ENCODE measurements around the gene PCDH9. TPM values are rescaled to one million over a fixed set of nuclear protein-coding genes. Genes with fewer than 3 reads are reported as not detected.

PCDH9 gene
- total and polyA plus RNA-seq, 10 donors = 0.24 to 8.1 (median 3.8) TPM

DNA sequence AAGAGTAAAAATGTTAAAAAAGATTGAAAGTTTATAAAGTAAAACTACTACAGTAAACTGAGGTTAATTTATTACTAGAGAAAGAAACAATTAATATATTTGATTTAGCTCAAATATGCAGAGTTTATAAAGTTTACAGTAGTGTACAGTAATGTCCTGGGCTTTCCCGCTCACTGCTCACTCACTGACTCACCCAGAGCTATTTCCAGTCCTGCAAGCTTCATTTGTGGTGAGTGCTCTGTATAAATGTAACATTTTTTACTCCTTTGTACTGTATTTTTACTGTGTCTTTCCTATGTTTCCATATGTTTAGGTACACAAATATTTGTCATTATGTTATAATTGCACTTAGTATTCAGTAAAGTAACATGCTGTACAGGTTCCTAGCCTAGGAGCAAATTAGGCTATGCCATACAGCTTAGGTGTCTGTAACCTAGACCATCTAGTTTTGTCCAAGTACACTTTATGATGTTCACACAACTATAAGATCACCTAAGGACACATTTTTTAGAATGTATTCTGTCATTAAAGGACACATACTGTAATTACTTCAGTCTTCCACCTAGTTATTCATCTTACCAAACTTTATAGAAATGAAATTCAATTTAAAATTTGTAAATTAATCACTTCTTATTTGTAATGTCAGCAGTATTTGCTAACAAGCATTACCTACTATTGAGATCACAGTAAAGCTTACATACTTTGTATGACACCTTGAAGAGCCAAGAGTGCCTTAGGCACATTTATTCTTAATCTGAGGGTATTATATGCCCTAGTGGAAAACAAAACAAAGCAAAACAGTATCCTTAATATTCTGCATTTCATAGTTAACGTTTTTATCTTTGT is 683.4 kb downstream of the PCDH9 start:
- Histone ChIP-seq H3K27me3 (replicated peaks in 1 of 7) (no peaks in the 10 kb centered on the region), H3K4me1 (no peaks in the 10 kb centered on the region), H3K27ac (no peak overlapping the region), H3K9me3 (no peaks in the 10 kb centered on the region), H3K4me3 (no peak overlapping the region), H3K36me3 (no peaks in the 10 kb centered on the region)
- intact Hi-C loops (cut with DNase I; ENCODE audit: low total_unique reads) = no loop called here
- 76 to 92% (median 86%) methylated on average over 2 of the region's 2 CpGs for WGBS, 5 donors
- TF ChIP-seq, protein P1, sequence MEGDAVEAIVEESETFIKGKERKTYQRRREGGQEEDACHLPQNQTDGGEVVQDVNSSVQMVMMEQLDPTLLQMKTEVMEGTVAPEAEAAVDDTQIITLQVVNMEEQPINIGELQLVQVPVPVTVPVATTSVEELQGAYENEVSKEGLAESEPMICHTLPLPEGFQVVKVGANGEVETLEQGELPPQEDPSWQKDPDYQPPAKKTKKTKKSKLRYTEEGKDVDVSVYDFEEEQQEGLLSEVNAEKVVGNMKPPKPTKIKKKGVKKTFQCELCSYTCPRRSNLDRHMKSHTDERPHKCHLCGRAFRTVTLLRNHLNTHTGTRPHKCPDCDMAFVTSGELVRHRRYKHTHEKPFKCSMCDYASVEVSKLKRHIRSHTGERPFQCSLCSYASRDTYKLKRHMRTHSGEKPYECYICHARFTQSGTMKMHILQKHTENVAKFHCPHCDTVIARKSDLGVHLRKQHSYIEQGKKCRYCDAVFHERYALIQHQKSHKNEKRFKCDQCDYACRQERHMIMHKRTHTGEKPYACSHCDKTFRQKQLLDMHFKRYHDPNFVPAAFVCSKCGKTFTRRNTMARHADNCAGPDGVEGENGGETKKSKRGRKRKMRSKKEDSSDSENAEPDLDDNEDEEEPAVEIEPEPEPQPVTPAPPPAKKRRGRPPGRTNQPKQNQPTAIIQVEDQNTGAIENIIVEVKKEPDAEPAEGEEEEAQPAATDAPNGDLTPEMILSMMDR (IDR thresholded peaks at IDR 0.05 in 8 of 11, conservative IDR thresholded peaks at IDR 0.05 in 3 of 11) = no peak
- no peak for TF ChIP-seq POLR2AphosphoS5 (IDR thresholded peaks at IDR 0.05)
- no peak for TF ChIP-seq POLR2A (IDR thresholded peaks at IDR 0.05)
- DNase-seq = no peak

DNA sequence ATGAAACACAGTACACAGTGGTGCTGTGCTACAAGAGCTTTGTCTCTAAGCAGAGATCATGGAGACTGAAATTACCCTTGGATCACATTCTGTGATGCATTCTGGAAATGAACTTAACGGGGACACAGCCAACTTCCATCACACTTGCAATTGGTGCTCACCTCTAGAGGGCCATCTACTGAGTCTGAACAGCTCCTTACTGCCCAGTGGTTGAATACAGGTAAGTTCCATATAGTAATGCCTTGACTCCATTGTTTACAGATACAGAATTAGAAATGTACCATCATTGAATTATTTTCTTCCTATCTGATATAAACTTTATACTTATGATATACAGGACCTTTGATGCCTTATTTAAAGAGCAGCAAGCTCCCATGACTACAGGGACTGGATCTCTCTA is 686.4 kb downstream of the PCDH9 start:
- TF ChIP-seq, protein P1 (IDR thresholded peaks at IDR 0.05 in 8 of 11, conservative IDR thresholded peaks at IDR 0.05 in 3 of 11) = no peak
- TF ChIP-seq POLR2AphosphoS5 (IDR thresholded peaks at IDR 0.05) = no peak
- no peak for TF ChIP-seq POLR2A (IDR thresholded peaks at IDR 0.05)
- no peaks in the 10 kb centered on the region for H3K4me1 ChIP-seq
- H3K4me3 ChIP-seq = no peak overlapping the region
- H3K9me3 ChIP-seq = no peaks in the 10 kb centered on the region
- H3K36me3 ChIP-seq = no peaks in the 10 kb centered on the region
- 68 to 96% (median 75%) methylated on average over 1 of the region's 1 CpG for WGBS, 5 donors
- no peak overlapping the region for H3K27ac ChIP-seq
- intact Hi-C loops (cut with DNase I; ENCODE audit: low total_unique reads) = no loop called here
- no peak for DNase-seq
- H3K27me3 ChIP-seq (replicated peaks in 1 of 7) = no peaks in the 10 kb centered on the region

DNA sequence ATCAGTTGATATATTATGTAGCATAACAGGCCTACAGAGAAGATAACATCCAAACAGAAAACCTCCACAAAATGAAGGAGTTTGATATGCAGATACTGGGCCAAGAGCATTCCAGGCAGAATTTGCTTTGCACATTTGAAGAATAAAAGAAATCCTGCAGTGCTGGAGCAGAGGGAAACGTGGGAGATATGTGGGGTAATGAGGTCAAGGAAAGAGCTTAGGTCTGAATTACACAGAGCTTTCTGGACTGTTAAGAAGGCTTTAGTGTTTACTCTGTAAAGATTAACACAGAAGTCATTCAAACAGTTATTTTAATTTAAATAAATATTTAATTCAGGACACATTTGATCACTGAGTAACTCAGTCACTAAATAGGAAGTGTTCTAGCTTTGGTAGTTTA is 692.7 kb downstream of the PCDH9 start:
- 34 to 76% (median 54%) methylated on average over 1 of the region's 1 CpG for WGBS, 5 donors
- Histone ChIP-seq H3K4me3 (no peak overlapping the region), H3K4me1 (no peaks in the 10 kb centered on the region), H3K27ac (no peak overlapping the region), H3K36me3 (no peaks in the 10 kb centered on the region), H3K27me3 (replicated peaks in 1 of 7) (no peaks in the 10 kb centered on the region), H3K9me3 (no peaks in the 10 kb centered on the region)
- TF ChIP-seq POLR2A (IDR thresholded peaks at IDR 0.05) = no peak
- TF ChIP-seq, protein P1 (IDR thresholded peaks at IDR 0.05 in 8 of 11, conservative IDR thresholded peaks at IDR 0.05 in 3 of 11) = no peak
- no peak for TF ChIP-seq POLR2AphosphoS5 (IDR thresholded peaks at IDR 0.05)
- intact Hi-C loops (cut with DNase I; ENCODE audit: low total_unique reads) = no loop called here
- DNase-seq = no peak

DNA sequence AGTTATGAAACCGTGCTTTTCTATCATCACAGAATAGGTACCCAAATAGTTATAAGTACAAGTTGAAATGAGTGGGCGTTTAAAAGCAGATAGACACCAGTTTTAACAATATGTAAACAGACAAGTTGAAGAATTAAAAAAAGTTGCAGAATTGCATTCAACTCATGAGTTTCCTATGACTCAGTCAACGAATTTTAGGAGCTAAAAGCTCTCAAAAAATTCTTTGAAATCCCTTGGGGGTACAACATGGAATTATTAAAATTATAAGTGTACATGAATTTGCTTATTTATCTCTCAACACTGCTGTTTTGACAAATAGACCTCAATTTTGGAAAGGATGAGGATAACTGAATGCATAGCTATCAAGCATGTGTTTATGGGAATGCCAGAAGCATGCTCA is 693.4 kb downstream of the PCDH9 start:
- TF ChIP-seq POLR2A (IDR thresholded peaks at IDR 0.05) = no peak
- TF ChIP-seq, protein P1 (IDR thresholded peaks at IDR 0.05 in 8 of 11, conservative IDR thresholded peaks at IDR 0.05 in 3 of 11) = no peak
- no peak for TF ChIP-seq POLR2AphosphoS5 (IDR thresholded peaks at IDR 0.05)
- no peak overlapping the region for H3K4me3 ChIP-seq
- intact Hi-C loops (cut with DNase I; ENCODE audit: low total_unique reads) = no loop called here
- H3K36me3 ChIP-seq = no peaks in the 10 kb centered on the region
- no peaks in the 10 kb centered on the region for H3K4me1 ChIP-seq
- no peak for DNase-seq
- WGBS, 5 donors = 68 to 80% (median 74%) methylated on average over 3 of the region's 3 CpGs
- H3K27me3 ChIP-seq (replicated peaks in 1 of 7) = no peaks in the 10 kb centered on the region
- no peaks in the 10 kb centered on the region for H3K9me3 ChIP-seq
- no peak overlapping the region for H3K27ac ChIP-seq
